SK-N-SH (cell line): ENCODE measurements around the gene ABCG5. TPM values are rescaled to one million over a fixed set of nuclear protein-coding genes. Genes with fewer than 3 reads are reported as not detected.

Experiments
- CTCF ChIA-PET: fragments of 300-600, 350-600 bp; formaldehyde crosslinking; extraction: SDS; loops from one replicate; lab custom pipeline; 2021; lab: Yijun Ruan, JAX
- POLR2A ChIA-PET: fragments of 350-600 bp; sonication (Branson Sonifier 250); formaldehyde crosslinking; extraction: SDS; loops from one replicate; lab custom pipeline; 2020; ENCODE audit warnings: antibody characterized with exemption, inconsistent platforms; lab: Yijun Ruan, JAX
- DNase-seq: peaks from one replicate; pipeline ENCODE4 v3.0.0; 2012
- H2AFZ ChIP-seq: fragments of 200-600 bp; sonication (generic); 2 replicates; pipeline ENCODE4 v1.8.1; 2016; ENCODE audit warnings: antibody characterized with exemption, mild to moderate bottlenecking, low read depth
- H3F3A ChIP-seq: fragments of 200-600 bp; sonication (generic); replicated peaks from 2 replicates; pipeline ENCODE3; 2016; ENCODE audit warnings: antibody characterized with exemption, mild to moderate bottlenecking; ENCODE audit not compliant: insufficient read depth
- H3K27ac ChIP-seq, 2 experiments: fragments of 200-500 bp in 1 of 2; fragments of 200-600 bp in 1 of 2; sonication (Bioruptor generic) in 1 of 2; sonication (generic), shearing (Covaris generic) in 1 of 2; 2 replicates each; pipeline versions ENCODE4 v1.5.1 to v1.6.1; 2014 to 2016; ENCODE audit warnings: low read depth in 2 of 2, inconsistent platforms in 1 of 2, low read length in 1 of 2, mild to moderate bottlenecking in 1 of 2, mixed read lengths in 1 of 2
- H3K27me3 ChIP-seq: fragments of 200-600 bp; sonication (generic), shearing (Covaris generic); 2 replicates; pipeline ENCODE4 v1.6.1; 2016; ENCODE audit warnings: mixed run types; ENCODE audit not compliant: insufficient read depth
- H3K36me3 ChIP-seq, 2 experiments: fragments of 200-500 bp in 1 of 2; fragments of 200-600 bp in 1 of 2; sonication (Bioruptor generic) in 1 of 2; sonication (generic) in 1 of 2; replicated peaks in 1 of 2; 2 replicates each; pipeline versions ENCODE3 to v1.5.1; 2014 to 2016; ENCODE audit warnings: low read length in 1 of 2, mild to moderate bottlenecking in 1 of 2; ENCODE audit not compliant: insufficient read depth in 2 of 2, control insufficient read depth in 1 of 2
- H3K4me1 ChIP-seq, 2 experiments: fragments of 200-500 bp in 1 of 2; fragments of 200-600 bp in 1 of 2; sonication (Bioruptor generic) in 1 of 2; sonication (generic), shearing (Covaris generic) in 1 of 2; 2 replicates each; pipeline versions ENCODE4 v1.5.1 to v1.6.1; 2014 to 2016; ENCODE audit warnings: low read depth in 1 of 2, low read length in 1 of 2, mixed run types in 1 of 2; ENCODE audit not compliant: insufficient read depth in 2 of 2, control insufficient read depth in 1 of 2
- H3K4me2 ChIP-seq: fragments of 200-600 bp; sonication (generic), shearing (Covaris generic); 2 replicates; pipeline ENCODE4 v1.6.1; 2017; ENCODE audit warnings: mixed run types
- H3K4me3 ChIP-seq, 2 experiments: fragments of 200-500 bp in 1 of 2; fragments of 200-600 bp in 1 of 2; sonication (Bioruptor generic) in 1 of 2; sonication (generic), shearing (Covaris generic) in 1 of 2; 2 replicates each; pipeline versions ENCODE4 v1.5.1 to v1.8.1; 2014 to 2016; ENCODE audit warnings: low read depth in 2 of 2, inconsistent platforms in 1 of 2, low read length in 1 of 2, mild to moderate bottlenecking in 1 of 2, mixed read lengths in 1 of 2, moderate library complexity in 1 of 2
- H3K79me2 ChIP-seq: fragments of 200-600 bp; sonication (generic); 2 replicates; pipeline ENCODE4 v1.8.1; 2017; ENCODE audit warnings: mild to moderate bottlenecking; ENCODE audit not compliant: insufficient read depth
- H3K9ac ChIP-seq: fragments of 200-600 bp; sonication (generic); 2 replicates; pipeline ENCODE4 v1.6.1; 2017; ENCODE audit warnings: mixed run types
- H3K9me2 ChIP-seq: fragments of 200-600 bp; sonication (generic); 2 replicates; pipeline ENCODE4 v1.6.1; 2017; ENCODE audit warnings: mixed run types
- H3K9me3 ChIP-seq: fragments of 200-600 bp; sonication (generic); 2 replicates; pipeline ENCODE4 v1.6.1; 2017; ENCODE audit warnings: mixed run types, mild to moderate bottlenecking, moderate library complexity
- H4K20me1 ChIP-seq: fragments of 200-600 bp; sonication (generic); 2 replicates; pipeline ENCODE4 v1.6.1; 2017; ENCODE audit warnings: mild to moderate bottlenecking, mixed run types; ENCODE audit not compliant: insufficient read depth
- CHD2 ChIP-seq: fragments of 150-350 bp; IDR thresholded peaks from 2 replicates; pipeline ENCODE4 v1.6.1; 2018; ENCODE audit warnings: low read length; ENCODE audit not compliant: partially characterized antibody
- GATA2 ChIP-seq: sonication (generic); formaldehyde crosslinking; IDR thresholded peaks from 2 replicates; pipeline ENCODE4 v1.5.0; 2020; ENCODE audit warnings: mild to moderate bottlenecking, missing genetic modification reagents
- NRF1 ChIP-seq: IDR thresholded peaks from 2 replicates; pipeline ENCODE4 v1.6.1; 2012; ENCODE audit warnings: low read depth, mild to moderate bottlenecking, low read length
- RFX5 ChIP-seq: IDR thresholded peaks from 2 replicates; pipeline ENCODE4 v1.6.1; 2012; ENCODE audit warnings: mild to moderate bottlenecking, improper control_type of control experiment, low read length
- USF2 ChIP-seq: fragments of 150-350 bp; IDR thresholded peaks from 2 replicates; pipeline ENCODE4 v1.6.1; 2017; ENCODE audit warnings: antibody characterized with exemption, low read length, low read depth, borderline replicate concordance
- WGBS: methylation state at CpG from one replicate; pipeline ENCODE4 v1.1.6; 2017; ENCODE audit warnings: low lambda C conversion rate; 5-methylcytosine and 5-hydroxymethylcytosine counted together
- polyA plus RNA-seq, 3 experiments: library from polyadenylated mRNA; depleted of rRNA; stranded (reverse); fragments of >200 nt; gene quantifications; 2 replicates each; pipeline ENCODE4 v1.2.3, GENCODE V29; 2012
- TF ChIP-seq, protein P1 (sequence below): IDR thresholded peaks from 2 replicates; pipeline ENCODE4; 2012
- TF ChIP-seq, protein P2 (sequence below): IDR thresholded peaks from 2 replicates; pipeline ENCODE4 v1.4.0; 2012; ENCODE audit warnings: low read depth, borderline replicate concordance
- TF ChIP-seq, protein P3 (sequence below): fragments of 200-600 bp; sonication (generic); IDR thresholded peaks from 2 replicates; pipeline ENCODE4 v1.6.1; 2017; ENCODE audit warnings: antibody characterized with exemption, mild to moderate bottlenecking, moderate library complexity

ABCG5 gene
- polyA plus RNA-seq, 1 of the 3 experiments (the other 2 are of a cell fraction), result not detected

DNA sequence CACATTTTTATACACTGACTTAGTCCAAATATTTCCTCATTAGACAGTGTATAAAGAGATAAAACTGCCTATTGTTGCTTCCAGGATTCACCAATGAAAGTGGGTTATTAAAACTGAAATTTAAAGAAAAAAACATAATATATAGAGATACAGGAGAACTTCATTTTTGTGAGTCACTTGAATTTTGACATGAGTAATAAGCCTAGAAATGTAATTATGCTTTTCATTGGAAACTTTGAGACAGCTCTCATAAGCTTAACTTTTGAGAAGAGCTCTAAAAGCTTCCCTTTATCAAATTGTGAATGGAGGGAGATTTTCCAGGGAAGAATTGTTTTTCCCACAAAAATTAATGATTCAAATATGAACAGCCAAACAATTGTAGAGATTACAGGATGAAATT is 50.7 kb downstream of the ABCG5 start:
- no peaks in the 10 kb centered on the region for H3K9me3 ChIP-seq
- H2AFZ ChIP-seq, result peak overlapping the region; percentile 44; the same call in 1 of the 2 replicates
- H4K20me1 ChIP-seq, result no peaks in the 10 kb centered on the region
- ChIA-PET CTCF (interaction anchor here (0.7 to 1.5 kb wide), 2 partner anchors 8 to 11 kb away, joined by 3 to 5 read pairs; no protein-coding TSS in a partner anchor), POLR2A (no interaction called here)
- H3K36me3 ChIP-seq, result peaks cover 21 to 57% of the 10 kb centered on the region in 2 experiments
- H3K9me2 ChIP-seq, result no peaks in the 10 kb centered on the region
- H3F3A ChIP-seq, result peaks cover 8% of the 10 kb centered on the region
- peak overlapping the region; percentile 14; the same call in 1 of the 2 replicates for H3K4me2 ChIP-seq
- H3K27me3 ChIP-seq, result no peaks in the 10 kb centered on the region
- TF ChIP-seq, protein P1, sequence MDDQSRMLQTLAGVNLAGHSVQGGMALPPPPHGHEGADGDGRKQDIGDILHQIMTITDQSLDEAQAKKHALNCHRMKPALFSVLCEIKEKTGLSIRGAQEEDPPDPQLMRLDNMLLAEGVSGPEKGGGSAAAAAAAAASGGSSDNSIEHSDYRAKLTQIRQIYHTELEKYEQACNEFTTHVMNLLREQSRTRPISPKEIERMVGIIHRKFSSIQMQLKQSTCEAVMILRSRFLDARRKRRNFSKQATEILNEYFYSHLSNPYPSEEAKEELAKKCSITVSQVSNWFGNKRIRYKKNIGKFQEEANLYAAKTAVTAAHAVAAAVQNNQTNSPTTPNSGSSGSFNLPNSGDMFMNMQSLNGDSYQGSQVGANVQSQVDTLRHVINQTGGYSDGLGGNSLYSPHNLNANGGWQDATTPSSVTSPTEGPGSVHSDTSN, result peak; percentile 19; the same call in 1 of the 2 replicates
- no peak for TF ChIP-seq RFX5
- H3K9ac ChIP-seq, result no peak overlapping the region; the same call in 1 of the 2 replicates
- H3K4me3 ChIP-seq, result no peak overlapping the region
- H3K79me2 ChIP-seq, result no peaks in the 10 kb centered on the region
- no peaks in the 10 kb centered on the region for H3K4me1 ChIP-seq
- peak overlapping the region in 1 of 2 experiments; percentile 57; a peak in 2 of 4 replicates for H3K27ac ChIP-seq
- no peak for DNase-seq

DNA sequence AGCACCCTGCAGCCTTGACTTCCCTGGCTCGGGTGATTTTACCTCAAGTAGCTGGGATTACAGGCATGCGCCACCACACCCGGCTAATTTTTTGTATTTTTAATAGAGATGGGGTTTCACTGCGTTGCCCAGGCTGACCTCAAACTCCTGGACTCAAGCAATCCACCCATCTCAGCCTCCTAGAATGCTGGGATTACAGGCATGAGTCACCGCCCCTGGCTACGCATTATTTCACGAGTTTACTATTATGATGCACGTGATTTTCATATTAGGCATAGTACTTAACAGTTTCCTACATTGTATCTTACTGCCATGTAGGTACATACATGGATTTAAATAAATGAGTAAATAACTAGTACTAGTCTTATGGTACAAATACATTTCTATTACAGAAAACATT is 60.4 kb downstream of the ABCG5 start:
- H3K4me3 ChIP-seq, result no peak overlapping the region
- H3K36me3 ChIP-seq, result peaks cover 8 to 13% of the 10 kb centered on the region in 2 experiments
- peaks cover 9% of the 10 kb centered on the region for H3K79me2 ChIP-seq
- no peaks in the 10 kb centered on the region for H3K9me2 ChIP-seq
- no peak overlapping the region for H3K27ac ChIP-seq
- no peaks in the 10 kb centered on the region for H4K20me1 ChIP-seq
- POLR2A ChIA-PET, result no interaction called here
- H3K27me3 ChIP-seq, result no peaks in the 10 kb centered on the region
- H3K9ac ChIP-seq, result no peak overlapping the region
- H3F3A ChIP-seq, result peaks cover 4% of the 10 kb centered on the region
- H3K4me1 ChIP-seq, result peaks cover 3 to 4% of the 10 kb centered on the region in 2 experiments; a peak in 2 of 4 replicates
- 95% methylated on average over 8 of the region's 8 CpGs for WGBS
- DNase-seq, result no peak
- no peaks in the 10 kb centered on the region for H3K9me3 ChIP-seq
- CTCF ChIA-PET, result interaction anchor here (1.4 to 2.4 kb wide), 2 partner anchors 13 to 20 kb away, joined by 3 to 6 read pairs; no protein-coding TSS in a partner anchor
- H2AFZ ChIP-seq, result no peak overlapping the region
- TF ChIP-seq CHD2 (no peak), USF2 (no peak), GATA2 (CRISPR knock-in tag) (no peak), NRF1 (no peak), RFX5 (no peak)
- TF ChIP-seq, protein P2, sequence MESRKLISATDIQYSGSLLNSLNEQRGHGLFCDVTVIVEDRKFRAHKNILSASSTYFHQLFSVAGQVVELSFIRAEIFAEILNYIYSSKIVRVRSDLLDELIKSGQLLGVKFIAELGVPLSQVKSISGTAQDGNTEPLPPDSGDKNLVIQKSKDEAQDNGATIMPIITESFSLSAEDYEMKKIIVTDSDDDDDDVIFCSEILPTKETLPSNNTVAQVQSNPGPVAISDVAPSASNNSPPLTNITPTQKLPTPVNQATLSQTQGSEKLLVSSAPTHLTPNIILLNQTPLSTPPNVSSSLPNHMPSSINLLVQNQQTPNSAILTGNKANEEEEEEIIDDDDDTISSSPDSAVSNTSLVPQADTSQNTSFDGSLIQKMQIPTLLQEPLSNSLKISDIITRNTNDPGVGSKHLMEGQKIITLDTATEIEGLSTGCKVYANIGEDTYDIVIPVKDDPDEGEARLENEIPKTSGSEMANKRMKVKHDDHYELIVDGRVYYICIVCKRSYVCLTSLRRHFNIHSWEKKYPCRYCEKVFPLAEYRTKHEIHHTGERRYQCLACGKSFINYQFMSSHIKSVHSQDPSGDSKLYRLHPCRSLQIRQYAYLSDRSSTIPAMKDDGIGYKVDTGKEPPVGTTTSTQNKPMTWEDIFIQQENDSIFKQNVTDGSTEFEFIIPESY, result no peak
- TF ChIP-seq, protein P3, sequence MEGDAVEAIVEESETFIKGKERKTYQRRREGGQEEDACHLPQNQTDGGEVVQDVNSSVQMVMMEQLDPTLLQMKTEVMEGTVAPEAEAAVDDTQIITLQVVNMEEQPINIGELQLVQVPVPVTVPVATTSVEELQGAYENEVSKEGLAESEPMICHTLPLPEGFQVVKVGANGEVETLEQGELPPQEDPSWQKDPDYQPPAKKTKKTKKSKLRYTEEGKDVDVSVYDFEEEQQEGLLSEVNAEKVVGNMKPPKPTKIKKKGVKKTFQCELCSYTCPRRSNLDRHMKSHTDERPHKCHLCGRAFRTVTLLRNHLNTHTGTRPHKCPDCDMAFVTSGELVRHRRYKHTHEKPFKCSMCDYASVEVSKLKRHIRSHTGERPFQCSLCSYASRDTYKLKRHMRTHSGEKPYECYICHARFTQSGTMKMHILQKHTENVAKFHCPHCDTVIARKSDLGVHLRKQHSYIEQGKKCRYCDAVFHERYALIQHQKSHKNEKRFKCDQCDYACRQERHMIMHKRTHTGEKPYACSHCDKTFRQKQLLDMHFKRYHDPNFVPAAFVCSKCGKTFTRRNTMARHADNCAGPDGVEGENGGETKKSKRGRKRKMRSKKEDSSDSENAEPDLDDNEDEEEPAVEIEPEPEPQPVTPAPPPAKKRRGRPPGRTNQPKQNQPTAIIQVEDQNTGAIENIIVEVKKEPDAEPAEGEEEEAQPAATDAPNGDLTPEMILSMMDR, result no peak
- TF ChIP-seq, all 33 proteins: peak for 0
- no peak overlapping the region for H3K4me2 ChIP-seq
